SU-DHL-6 (cell line): ENCODE measurements around the gene IFNA2.

Source experiments
- CTCF ChIP-seq: fragments of 200-600 bp; sonication (generic); IDR thresholded peaks from one replicate; pipeline ENCODE4 v1.5.1; 2017; ENCODE audit warnings: antibody characterized with exemption, mild to moderate bottlenecking, low read length, moderate library complexity; ENCODE audit not compliant: insufficient read depth, poor library complexity, severe bottlenecking
- EZH2phosphoT487 ChIP-seq: fragments of 200-600 bp; sonication (generic), shearing (Covaris generic); conservative IDR thresholded peaks from 2 replicates; pipeline ENCODE4 v1.6.1; 2018; ENCODE audit warnings: mild to moderate bottlenecking, antibody characterized with exemption, low read length, moderate library complexity, mixed read lengths

- TF ChIP-seq CTCF (no peak), EZH2phosphoT487 (no peak)
These were observed 48.7 kb downstream of the IFNA2 start for GRCh38 chr9:21336457-21336856.
